DND-41 (cell line): ENCODE results near the gene PIEZO1.

Experiments used
- CTCF ChIP-seq: IDR thresholded peaks from 2 replicates; pipeline ENCODE4 v1.5.1; 2012; ENCODE audit warnings: borderline replicate concordance, low read length, moderate library complexity, mild to moderate bottlenecking; ENCODE audit not compliant: poor library complexity, severe bottlenecking; ENCODE audit errors: extremely low read depth
- EZH2 ChIP-seq: IDR thresholded peaks from 3 replicates; pipeline ENCODE4 v1.6.1; 2012; ENCODE audit warnings: borderline replicate concordance, low read depth, mild to moderate bottlenecking, moderate library complexity, low read length, inconsistent platforms; ENCODE audit not compliant: severe bottlenecking

GRCh38 chr16:88697116-88697830 is 87.7 kb downstream of the PIEZO1 start:
- TF ChIP-seq CTCF, result no peak
- TF ChIP-seq EZH2, result no peak
